ENCODE results near the gene WWOX.
"Not testable (repeated sequence)": the region's sequence is repeated elsewhere in the genome, so short reads cannot be mapped to it uniquely, and the experiment has no call there.

The WWOX gene

DNA sequence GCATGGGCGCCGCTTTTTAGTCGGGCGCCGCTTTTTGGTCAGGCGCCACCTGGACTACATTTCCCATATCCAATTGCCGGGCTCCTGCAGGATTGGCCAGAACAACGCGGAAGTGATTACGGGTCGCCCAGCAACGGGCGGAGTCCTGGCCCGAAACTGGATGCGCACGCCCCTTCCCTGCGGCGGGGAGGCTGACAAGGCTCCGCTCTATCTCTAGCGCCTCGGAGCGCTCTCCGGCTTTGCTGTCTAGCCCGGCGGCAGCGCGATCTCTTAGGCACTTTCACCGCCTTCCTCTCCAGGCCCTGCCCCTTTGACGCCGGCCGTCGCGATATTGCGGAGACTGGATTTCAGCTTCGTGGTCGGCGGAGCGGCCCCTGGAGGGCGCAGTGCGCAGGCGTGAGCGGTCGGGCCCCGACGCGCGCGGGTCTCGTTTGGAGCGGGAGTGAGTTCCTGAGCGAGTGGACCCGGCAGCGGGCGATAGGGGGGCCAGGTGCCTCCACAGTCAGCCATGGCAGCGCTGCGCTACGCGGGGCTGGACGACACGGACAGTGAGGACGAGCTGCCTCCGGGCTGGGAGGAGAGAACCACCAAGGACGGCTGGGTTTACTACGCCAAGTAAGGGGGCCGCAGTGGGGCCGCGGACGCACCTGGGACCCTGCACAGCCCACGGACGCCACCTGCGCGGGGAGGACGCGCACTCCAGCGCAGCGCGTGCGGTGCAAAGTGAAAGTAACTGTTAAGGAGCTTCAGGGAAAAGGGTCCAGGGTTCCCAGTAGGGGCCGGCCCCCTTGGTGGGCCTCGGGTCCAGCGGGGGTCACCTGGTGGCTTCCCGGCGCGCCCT, at the start of gene WWOX:
WWOX (plus strand) TSS at position 384 of the 841 bp plus-strand sequence.
- Histone ChIP-seq H3K27ac (ENCODE audit: low read length) (no peak within 1 kb of the TSS), H3K4me1 (ENCODE audit: control insufficient read depth, low read depth, low read length) (no peaks in the 10 kb centered on the region), H3K9me3 (ENCODE audit: control insufficient read depth, low read depth, low read length) (no peaks in the 10 kb centered on the region), H3K9ac (ENCODE audit: low read length) (peak within 1 kb of the TSS; percentile 83), H3K4me3 (ENCODE audit: low read length) (peak within 1 kb of the TSS; percentile 96), H3K36me3 (ENCODE audit: control insufficient read depth, low read depth, low read length) (no peaks in the 10 kb centered on the region), H3K27me3 (ENCODE audit: control insufficient read depth, insufficient read depth, low read length) (peaks cover 11% of the 10 kb centered on the region)

- Histone ChIP-seq H3K4me3 (ENCODE audit: low read length) (no peak overlapping the region), H3K4me1 (ENCODE audit: control insufficient read depth, low read depth, low read length) (no peaks in the 10 kb centered on the region), H3K9ac (ENCODE audit: low read length) (no peak overlapping the region), H3K36me3 (ENCODE audit: control insufficient read depth, low read depth, low read length) (no peaks in the 10 kb centered on the region), H3K27ac (ENCODE audit: low read length) (no peak overlapping the region), H3K9me3 (ENCODE audit: control insufficient read depth, low read depth, low read length) (no peaks in the 10 kb centered on the region), H3K27me3 (ENCODE audit: control insufficient read depth, insufficient read depth, low read length) (peaks cover 18% of the 10 kb centered on the region)
Measured at GRCh38 chr16:78050734-78051400, 48.6 kb upstream of the WWOX start.

DNA sequence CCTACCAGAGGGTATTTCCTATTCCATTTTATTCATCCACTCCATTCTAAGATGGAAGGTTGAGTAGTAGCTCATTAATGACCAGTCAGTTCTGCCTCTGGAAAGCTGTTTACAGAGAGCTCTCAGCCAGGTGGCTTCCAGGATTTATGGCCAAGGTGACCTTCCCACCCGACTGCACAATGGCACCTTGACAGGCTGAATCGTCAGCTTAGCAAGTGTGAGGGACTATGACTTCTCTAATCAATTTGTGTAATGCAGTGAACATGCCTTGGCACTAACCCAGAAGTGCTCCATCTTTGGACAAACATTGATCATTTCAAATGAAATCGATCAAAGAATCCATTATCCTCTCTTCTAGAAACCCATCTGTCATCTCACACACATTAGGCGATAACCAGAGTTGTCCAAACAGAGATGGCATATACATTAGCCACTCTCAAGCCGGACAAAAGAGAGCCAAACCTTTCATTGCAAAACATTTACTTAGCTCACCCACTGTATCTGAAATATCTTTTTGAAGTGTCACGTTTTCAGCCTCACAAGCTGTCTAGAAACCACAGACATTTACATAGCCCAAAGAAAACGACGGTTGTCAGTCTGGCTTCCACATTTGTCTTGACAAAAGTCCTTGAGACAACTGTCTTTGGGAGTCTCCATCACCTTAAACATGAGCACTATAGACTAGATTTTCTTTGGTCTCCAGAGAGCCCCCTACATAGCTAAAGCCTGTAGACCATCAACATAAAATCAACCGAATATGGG, 41.5 kb upstream of the WWOX start:
- no peak overlapping the region for H3K9ac ChIP-seq (ENCODE audit: low read length)
- H3K9me3 ChIP-seq (ENCODE audit: control insufficient read depth, low read depth, low read length): no peaks in the 10 kb centered on the region
- H3K4me3 ChIP-seq (ENCODE audit: low read length): no peak overlapping the region
- H3K27me3 ChIP-seq (ENCODE audit: control insufficient read depth, insufficient read depth, low read length): peaks cover under 1% of the 10 kb centered on the region
- H3K4me1 ChIP-seq (ENCODE audit: control insufficient read depth, low read depth, low read length): no peaks in the 10 kb centered on the region
- no peak overlapping the region for H3K27ac ChIP-seq (ENCODE audit: low read length)
- no peaks in the 10 kb centered on the region for H3K36me3 ChIP-seq (ENCODE audit: control insufficient read depth, low read depth, low read length)

- not testable (repeated sequence) for H3K9me3 ChIP-seq (ENCODE audit: control insufficient read depth, low read depth, low read length); H3K27ac ChIP-seq (ENCODE audit: low read length); H3K4me3 ChIP-seq (ENCODE audit: low read length); H3K36me3 ChIP-seq (ENCODE audit: control insufficient read depth, low read depth, low read length); H3K9ac ChIP-seq (ENCODE audit: low read length); H3K4me1 ChIP-seq (ENCODE audit: control insufficient read depth, low read depth, low read length)
- H3K27me3 ChIP-seq (ENCODE audit: control insufficient read depth, insufficient read depth, low read length): peaks cover 13% of the 10 kb centered on the region
Measured at GRCh38 chr16:78059806-78060205, 39.6 kb upstream of the WWOX start.

DNA sequence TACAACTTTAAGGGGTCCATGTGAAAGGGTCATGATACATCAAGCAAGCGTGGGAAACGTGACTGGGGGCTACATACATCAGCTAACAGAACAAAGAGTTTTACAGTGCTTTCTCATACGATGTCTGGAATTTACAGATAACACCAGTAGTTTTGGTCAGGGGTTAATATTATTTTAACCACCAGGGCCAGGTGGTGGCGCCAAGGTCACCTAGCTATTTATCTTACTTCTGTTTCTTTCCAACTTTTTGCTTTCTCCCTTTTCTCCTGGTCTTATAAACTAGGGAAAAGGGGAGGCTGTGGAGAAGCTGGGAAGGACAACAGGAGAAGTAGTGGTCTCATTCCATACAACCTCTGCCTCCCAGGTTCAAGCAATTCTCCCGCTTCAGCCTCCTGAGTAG, 39.2 kb upstream of the WWOX start:
- Histone ChIP-seq H3K27me3 (ENCODE audit: control insufficient read depth, insufficient read depth, low read length) (peaks cover 13% of the 10 kb centered on the region), H3K36me3 (ENCODE audit: control insufficient read depth, low read depth, low read length) (no peaks in the 10 kb centered on the region), H3K27ac (ENCODE audit: low read length) (no peak overlapping the region), H3K9me3 (ENCODE audit: control insufficient read depth, low read depth, low read length) (no peaks in the 10 kb centered on the region), H3K4me3 (ENCODE audit: low read length) (no peak overlapping the region), H3K4me1 (ENCODE audit: control insufficient read depth, low read depth, low read length) (no peaks in the 10 kb centered on the region), H3K9ac (ENCODE audit: low read length) (no peak overlapping the region)

GRCh38 chr16:78060809-78061208, 38.6 kb upstream of the WWOX start:
- no peaks in the 10 kb centered on the region for H3K36me3 ChIP-seq (ENCODE audit: control insufficient read depth, low read depth, low read length)
- H3K4me1 ChIP-seq (ENCODE audit: control insufficient read depth, low read depth, low read length): no peaks in the 10 kb centered on the region
- H3K9me3 ChIP-seq (ENCODE audit: control insufficient read depth, low read depth, low read length): no peaks in the 10 kb centered on the region
- no peak overlapping the region for H3K27ac ChIP-seq (ENCODE audit: low read length)
- H3K4me3 ChIP-seq (ENCODE audit: low read length): no peak overlapping the region
- H3K27me3 ChIP-seq (ENCODE audit: control insufficient read depth, insufficient read depth, low read length): peaks cover 14% of the 10 kb centered on the region
- no peak overlapping the region for H3K9ac ChIP-seq (ENCODE audit: low read length)

GRCh38 chr16:78065319-78065718, 34.1 kb upstream of the WWOX start:
- H3K4me3 ChIP-seq (ENCODE audit: low read length): no peak overlapping the region
- no peak overlapping the region for H3K9ac ChIP-seq (ENCODE audit: low read length)
- H3K36me3 ChIP-seq (ENCODE audit: control insufficient read depth, low read depth, low read length): no peaks in the 10 kb centered on the region
- H3K27me3 ChIP-seq (ENCODE audit: control insufficient read depth, insufficient read depth, low read length): peaks cover 54% of the 10 kb centered on the region
- no peaks in the 10 kb centered on the region for H3K9me3 ChIP-seq (ENCODE audit: control insufficient read depth, low read depth, low read length)
- no peak overlapping the region for H3K27ac ChIP-seq (ENCODE audit: low read length)
- no peaks in the 10 kb centered on the region for H3K4me1 ChIP-seq (ENCODE audit: control insufficient read depth, low read depth, low read length)

DNA sequence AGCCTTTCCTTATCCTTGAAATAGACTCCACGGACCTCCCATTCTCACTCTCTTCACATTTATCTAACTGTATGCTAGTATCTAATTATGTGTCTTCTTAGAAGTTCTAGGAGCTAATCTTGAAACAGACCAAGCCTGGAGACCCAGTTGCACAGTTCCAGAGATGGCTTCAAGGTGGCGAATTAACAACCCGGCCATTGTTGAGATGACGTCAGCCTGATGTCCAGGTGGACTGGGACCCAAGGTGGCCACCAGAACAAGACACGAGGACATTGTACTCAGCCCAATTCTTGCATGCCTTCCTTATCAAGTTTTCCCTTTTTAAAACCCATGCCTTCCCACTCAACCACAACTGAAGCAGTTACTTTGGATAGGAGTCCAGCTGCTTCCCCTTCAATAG, 29.5 kb upstream of the WWOX start:
- peaks cover 88% of the 10 kb centered on the region for H3K27me3 ChIP-seq (ENCODE audit: control insufficient read depth, insufficient read depth, low read length)
- H3K9me3 ChIP-seq (ENCODE audit: control insufficient read depth, low read depth, low read length): no peaks in the 10 kb centered on the region
- no peak overlapping the region for H3K27ac ChIP-seq (ENCODE audit: low read length)
- no peak overlapping the region for H3K9ac ChIP-seq (ENCODE audit: low read length)
- no peak overlapping the region for H3K4me3 ChIP-seq (ENCODE audit: low read length)
- H3K36me3 ChIP-seq (ENCODE audit: control insufficient read depth, low read depth, low read length): no peaks in the 10 kb centered on the region
- H3K4me1 ChIP-seq (ENCODE audit: control insufficient read depth, low read depth, low read length): peaks cover 12% of the 10 kb centered on the region

DNA sequence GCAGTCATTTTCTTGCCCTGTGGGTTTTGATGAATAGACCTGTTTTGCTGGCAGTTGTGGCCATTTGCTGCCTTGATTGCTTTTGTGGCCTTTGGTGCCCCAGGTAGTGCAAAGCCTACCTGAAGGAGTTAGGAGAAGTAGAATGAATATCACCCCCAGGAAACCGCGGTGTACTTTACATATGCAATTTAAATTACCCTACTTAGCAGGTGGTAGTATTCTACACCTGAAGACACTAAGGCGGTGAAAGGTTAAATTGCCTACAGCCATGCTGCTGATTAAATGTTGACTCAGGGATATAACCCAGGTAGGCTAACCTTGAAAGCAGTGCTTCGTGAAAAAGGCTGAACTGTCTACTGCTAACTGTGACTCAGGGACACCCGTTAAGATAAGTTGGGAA, 27.2 kb upstream of the WWOX start:
- Histone ChIP-seq H3K36me3 (ENCODE audit: control insufficient read depth, low read depth, low read length) (no peaks in the 10 kb centered on the region), H3K27ac (ENCODE audit: low read length) (no peak overlapping the region), H3K9ac (ENCODE audit: low read length) (no peak overlapping the region), H3K9me3 (ENCODE audit: control insufficient read depth, low read depth, low read length) (no peaks in the 10 kb centered on the region), H3K27me3 (ENCODE audit: control insufficient read depth, insufficient read depth, low read length) (peaks cover 100% of the 10 kb centered on the region), H3K4me3 (ENCODE audit: low read length) (no peak overlapping the region), H3K4me1 (ENCODE audit: control insufficient read depth, low read depth, low read length) (peaks cover 12% of the 10 kb centered on the region)

DNA sequence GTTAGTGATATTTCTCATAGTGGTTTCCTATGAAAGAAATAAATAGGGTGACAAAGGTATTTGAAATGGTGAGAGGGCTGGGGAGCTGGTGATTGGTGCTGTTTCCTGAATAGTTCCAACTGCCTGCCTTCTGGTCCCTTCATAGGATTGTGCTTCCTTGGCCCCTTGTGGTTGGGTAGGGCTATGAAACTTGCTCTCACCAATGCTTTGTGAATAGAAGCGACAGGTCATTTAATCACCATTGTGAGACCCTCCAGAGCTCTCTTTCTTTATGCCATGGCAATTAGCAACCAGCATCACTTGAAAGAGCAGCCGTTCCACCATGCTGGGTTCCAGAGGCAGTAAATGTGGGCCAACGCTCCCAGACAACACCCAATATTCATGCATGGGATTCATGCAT, 23.7 kb upstream of the WWOX start:
- Histone ChIP-seq H3K36me3 (ENCODE audit: control insufficient read depth, low read depth, low read length) (no peaks in the 10 kb centered on the region), H3K27me3 (ENCODE audit: control insufficient read depth, insufficient read depth, low read length) (peaks cover 100% of the 10 kb centered on the region), H3K9ac (ENCODE audit: low read length) (no peak overlapping the region), H3K9me3 (ENCODE audit: control insufficient read depth, low read depth, low read length) (no peaks in the 10 kb centered on the region), H3K27ac (ENCODE audit: low read length) (no peak overlapping the region), H3K4me1 (ENCODE audit: control insufficient read depth, low read depth, low read length) (peaks cover 12% of the 10 kb centered on the region), H3K4me3 (ENCODE audit: low read length) (no peak overlapping the region)

GRCh38 chr16:78081341-78081740, 18.1 kb upstream of the WWOX start:
- Histone ChIP-seq H3K9ac (ENCODE audit: low read length) (no peak overlapping the region), H3K9me3 (ENCODE audit: control insufficient read depth, low read depth, low read length) (no peaks in the 10 kb centered on the region), H3K4me3 (ENCODE audit: low read length) (no peak overlapping the region), H3K27ac (ENCODE audit: low read length) (no peak overlapping the region), H3K4me1 (ENCODE audit: control insufficient read depth, low read depth, low read length) (no peaks in the 10 kb centered on the region), H3K27me3 (ENCODE audit: control insufficient read depth, insufficient read depth, low read length) (peaks cover 54% of the 10 kb centered on the region), H3K36me3 (ENCODE audit: control insufficient read depth, low read depth, low read length) (no peaks in the 10 kb centered on the region)

Data from iPS-18a (cell line).